SH-SY5Y (cell line): ENCODE data around the gene SPATA20.

Source experiments
- GATA2 ChIP-seq: IDR thresholded peaks from 2 replicates; pipeline ENCODE4 v1.6.1; 2011; ENCODE audit warnings: mild to moderate bottlenecking, low read depth, low read length
- GATA3 ChIP-seq: IDR thresholded peaks from 2 replicates; pipeline ENCODE4 v1.6.1; 2011; ENCODE audit warnings: low read depth, mild to moderate bottlenecking, low read length, moderate library complexity

GRCh38 chr17:50590946-50591737, 44.2 kb downstream of the SPATA20 start:
- TF ChIP-seq GATA2 = no peak
- no peak for TF ChIP-seq GATA3
